T-helper 1 cell treated with Interleukin-12 subunit alpha and Interleukin-12 subunit beta and Interleukin-4 antibody, amounts not matched to agents 30 ng/mL and 1 ng/mL, for 36 hours (primary cell): ENCODE results near the gene APOB. TPM values are rescaled to one million over a fixed set of nuclear protein-coding genes. Genes with fewer than 3 reads are reported as not detected.

ENCODE experiments used
- intact Hi-C: fragments of 100-400 bp; cut with micrococcal nuclease; formaldehyde crosslinking; loops from one replicate; pipeline ENCODE4 v1.15.1; 2024
- total RNA-seq: library from RNA; stranded (reverse); gene quantifications from 2 replicates; pipeline ENCODE4 v1.2.3, GENCODE V29; 2022

APOB gene
- total RNA-seq, 1 donor from 2014 or later, result not detected

DNA sequence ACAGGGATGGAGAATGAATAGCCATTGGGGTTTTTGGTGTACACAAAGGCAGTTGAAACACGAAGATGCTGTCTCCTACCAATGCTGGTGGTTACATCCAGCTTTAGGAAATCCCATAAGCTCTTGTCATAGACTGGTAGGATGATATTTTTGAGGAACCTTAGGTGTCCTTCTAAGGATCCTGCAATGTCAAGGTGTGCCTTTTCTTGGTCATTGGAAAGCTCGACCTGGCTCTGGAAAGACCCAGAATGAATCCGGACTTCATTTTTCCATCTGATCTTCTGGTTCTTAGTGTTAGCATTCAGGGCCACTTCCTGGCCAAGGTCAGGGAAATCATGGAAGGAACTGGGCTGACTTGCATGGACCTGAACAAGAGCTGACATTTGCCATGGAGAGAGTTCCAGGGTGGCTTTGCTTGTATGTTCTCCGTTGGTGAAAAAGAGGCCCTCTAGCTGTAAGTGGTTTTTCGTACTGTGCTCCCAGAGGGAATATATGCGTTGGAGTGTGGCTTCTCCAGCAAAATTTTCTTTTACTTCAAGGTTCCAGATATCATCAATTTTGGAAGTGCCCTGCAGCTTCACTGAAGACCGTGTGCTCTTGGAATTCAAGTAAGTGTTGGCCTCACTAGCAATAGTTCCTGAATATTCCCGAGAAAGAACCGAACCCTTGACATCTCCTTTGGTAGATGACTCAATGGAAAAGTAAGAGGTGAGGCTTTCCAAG, 38.0 kb downstream of the APOB start:
- intact Hi-C loops, result no loop called here

DNA sequence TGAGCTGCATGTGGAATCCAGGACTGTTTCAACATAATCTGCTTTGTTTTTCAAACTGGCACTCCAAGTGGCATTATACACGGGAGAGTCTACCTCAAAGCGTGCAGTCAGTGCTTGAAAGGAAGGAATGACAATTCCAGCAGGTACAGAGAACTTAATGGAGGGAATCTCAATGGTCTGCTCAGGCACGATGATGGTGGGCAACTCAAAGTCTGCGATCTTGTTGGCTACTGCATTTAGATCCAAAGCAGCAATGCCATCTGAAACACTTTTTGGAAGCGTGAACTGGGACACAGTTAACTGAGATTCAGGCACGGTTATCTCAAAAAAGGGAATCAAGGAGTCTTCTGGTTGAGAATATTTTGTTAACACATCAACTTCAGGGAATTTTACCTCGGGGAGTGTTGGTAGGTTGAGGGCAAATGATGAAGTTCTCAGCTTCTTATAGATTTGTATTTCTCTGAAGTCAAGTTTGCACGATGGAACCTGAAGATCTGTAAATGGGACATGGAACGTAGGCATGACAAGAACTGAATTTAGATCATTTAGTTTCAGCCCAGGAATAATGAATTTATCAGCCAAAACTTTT, 38.7 kb downstream of the APOB start:
- intact Hi-C loops, result no loop called here

DNA sequence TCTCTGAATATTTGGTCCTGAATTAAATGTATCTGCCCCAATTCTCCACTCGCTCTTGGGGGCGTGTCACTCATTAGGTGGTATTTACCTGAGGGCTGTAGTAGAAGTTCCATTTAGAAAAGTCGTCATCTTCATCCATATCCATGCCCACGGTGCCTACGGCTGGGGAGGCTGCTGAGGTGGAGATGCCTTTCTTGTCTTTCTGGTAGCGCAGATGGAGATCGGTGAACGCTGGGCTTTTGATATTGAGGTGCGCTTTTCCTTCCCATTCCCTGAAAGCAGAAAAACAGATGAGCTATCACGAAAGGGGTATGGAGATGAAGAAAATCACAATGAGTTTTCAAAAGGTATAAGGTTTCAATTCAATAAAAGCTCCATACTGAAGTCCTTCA, 39.7 kb downstream of the APOB start:
- intact Hi-C loops, result no loop called here

DNA sequence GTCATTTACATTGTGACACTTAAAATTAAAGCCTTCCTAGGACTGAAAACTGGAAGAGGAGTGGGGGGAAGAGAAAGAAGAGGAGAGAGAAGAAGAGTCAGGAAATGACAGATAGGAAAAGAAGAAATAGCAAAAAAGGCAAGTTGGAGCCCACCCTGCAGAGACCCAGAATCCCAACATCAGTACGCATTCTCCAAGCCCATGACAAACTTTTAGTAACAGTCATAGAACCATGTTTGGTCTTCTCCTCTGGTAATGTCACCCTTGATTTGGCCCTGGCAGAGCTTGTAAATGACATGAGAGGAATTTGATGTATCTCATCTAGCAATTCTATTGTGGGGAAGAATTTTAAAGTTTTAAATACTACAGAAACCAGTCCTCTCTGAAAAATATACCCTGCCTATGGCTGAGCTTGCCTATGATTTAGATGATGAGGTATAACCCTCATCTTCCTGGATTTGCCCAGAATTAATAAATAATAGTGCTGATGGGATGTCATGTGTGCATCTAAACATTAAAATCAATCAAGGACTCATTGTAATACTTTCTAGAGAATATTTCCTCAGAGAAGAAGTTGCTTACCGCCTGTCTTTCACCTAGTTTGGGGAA, 40.2 kb downstream of the APOB start:
- intact Hi-C loops, result no loop called here

DNA sequence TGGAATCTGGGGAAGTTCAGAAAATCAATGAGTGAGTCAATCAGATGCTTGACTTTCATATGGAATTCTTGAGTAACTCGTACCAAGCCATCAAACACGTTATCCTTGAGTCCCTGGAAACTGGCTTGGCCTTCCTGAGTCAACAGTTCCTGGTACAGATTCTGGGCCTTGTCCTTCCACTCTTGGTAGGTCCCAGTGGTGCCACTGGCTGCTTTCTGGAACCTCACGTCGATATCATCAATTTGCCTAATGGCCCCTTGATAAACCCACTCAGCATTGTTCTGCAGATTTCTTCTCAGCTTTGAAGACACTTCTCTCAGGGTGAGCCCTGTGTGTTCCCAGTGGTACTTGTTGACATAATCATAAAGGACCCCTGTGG, 41.1 kb downstream of the APOB start:
- intact Hi-C loops, result no loop called here

DNA sequence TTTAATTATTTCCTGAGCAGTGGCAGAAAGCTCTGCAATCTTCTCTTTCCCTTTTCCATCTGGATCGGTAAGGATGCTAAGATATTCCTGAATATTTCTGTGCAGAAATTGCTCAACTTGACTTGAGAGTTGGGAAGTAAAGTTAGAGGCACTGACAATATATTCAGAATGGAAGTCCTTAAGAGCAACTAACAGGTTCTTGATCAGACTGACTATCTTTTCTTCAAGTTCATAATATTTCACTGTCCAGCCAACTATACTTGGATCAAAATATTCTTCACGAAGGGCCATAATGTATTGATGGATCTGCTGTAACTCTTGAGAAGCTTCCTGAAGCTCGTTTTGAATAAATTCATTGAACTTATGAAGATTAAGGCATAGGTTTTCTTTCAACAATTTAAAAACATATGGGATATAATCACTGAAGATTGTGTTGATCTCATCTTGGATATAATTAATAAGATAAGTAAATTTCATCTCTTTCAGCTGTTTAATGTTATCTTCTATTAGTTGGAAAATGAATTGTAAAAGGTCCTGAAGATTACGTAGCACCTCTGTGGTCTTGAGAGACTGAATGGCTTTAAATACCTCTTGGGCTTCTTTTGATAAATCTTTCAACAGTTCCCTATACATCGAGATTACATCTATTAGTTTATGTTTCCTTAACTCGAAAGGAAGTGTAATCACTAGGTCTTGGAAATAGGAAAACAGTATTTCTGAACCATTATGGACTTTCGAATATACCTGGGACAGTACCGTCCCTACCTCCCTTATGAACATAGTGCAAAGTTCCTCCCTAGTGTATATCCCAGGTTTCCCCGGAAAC, 41.7 kb downstream of the APOB start:
- intact Hi-C loops, result no loop called here

DNA sequence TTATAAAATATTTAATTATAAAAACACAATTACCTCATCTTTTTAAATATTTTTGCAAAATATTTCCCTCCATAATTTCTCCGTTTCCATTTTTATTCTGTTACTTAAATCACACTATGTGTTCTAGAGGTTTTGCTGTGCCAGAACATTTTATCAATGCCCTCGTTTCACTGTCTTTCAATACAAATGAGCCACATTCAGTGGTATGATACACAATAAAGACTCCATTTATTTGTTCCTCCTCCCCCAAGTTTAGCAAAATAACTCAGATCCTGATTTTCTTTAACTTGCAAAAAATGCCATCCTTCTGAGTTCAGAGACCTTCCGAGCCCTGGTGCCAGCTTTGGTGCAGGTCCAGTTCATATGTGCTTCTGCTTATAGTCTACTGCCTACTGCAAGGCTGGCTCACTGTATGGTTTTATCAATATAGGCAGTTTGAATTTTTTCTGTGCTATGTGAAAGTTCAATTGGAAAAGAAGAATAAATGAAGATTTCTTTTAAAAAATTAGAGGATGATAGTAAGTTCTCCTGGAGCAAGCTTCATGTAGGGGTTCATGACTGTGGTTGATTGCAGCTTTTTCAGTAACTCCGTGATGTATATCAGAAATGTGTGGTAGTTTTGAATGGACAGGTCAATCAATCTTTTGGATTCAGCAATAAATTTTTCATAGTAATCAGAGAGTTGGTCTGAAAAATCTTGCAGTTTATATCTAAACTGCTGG, 42.5 kb downstream of the APOB start:
- intact Hi-C loops, result no loop called here

DNA sequence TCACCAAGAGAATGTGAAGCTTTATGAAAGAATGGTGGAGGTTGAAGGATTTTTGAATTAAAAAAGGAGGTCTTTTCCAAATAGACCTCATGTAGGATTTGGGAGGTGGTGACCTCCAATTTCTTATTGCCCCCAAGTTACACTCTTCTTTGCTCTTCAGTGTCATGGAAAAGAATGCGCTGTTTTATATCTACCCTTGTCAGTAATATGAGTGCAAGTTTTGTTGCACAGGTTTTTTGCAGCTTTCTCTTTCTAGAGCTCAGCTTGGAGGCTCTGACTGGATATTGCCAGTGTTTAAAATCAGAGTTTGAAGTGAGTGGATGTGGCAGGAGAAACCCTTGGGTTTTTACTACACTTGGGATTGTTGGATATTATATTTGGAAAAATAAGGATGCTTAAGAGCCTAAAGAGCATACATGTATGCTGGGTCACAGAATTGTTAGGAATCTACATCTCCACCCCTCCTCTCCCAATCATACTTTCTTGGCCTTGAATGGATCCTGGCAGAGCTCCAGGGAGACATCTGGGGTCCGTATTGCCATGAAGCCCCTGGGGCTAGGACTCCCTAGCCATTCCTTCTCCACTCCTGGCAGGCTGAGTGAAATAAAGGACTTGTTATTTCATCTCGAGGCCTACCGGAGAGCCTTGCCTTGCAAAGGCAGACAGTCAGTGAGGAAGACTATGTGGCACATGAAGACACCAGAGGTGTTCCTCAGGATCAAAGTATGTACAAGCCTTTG, 43.8 kb downstream of the APOB start:
- intact Hi-C loops, result no loop called here

DNA sequence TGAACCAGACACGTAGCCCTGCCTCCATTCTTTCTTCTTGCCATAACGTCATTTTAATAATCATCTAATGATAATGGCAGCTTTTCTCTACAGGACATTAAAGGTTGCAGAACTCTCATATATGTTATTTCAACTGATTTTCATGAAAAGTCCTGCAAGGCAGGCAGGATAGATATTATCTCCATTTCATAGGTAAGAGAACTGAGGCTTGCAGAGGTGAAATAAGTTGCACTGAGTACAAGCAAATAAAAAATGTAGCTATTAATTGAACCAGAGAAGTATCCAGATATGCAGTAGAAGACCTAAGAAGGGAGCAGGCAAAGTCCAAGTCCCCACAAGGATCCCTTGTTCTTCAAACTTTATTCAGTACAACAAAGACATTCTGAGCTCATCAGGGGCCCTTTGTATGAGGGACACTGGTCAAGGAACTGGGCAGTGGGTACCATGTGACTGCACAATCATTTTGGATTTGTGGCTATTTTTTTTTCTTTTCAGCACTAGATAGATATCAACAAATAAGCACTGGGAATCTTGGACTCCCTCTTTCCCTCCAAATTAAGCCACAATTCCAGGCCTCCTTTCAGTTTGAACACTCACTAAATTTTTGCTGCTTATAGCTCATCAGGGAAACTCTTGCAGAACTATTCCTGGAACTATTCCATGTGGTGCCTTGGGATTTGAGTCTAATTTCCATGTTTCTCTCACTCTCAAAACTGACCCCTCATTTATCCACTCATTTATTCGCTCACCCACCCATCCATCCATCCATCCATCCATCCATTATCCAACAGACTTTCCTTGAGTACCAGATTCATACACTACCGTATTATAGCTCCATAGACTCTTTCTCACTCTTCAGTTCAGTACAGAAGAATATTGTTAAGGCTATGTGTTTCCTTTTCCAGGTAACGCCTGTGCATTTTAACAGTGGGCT, 44.6 kb downstream of the APOB start:
- intact Hi-C loops, result no loop called here

DNA sequence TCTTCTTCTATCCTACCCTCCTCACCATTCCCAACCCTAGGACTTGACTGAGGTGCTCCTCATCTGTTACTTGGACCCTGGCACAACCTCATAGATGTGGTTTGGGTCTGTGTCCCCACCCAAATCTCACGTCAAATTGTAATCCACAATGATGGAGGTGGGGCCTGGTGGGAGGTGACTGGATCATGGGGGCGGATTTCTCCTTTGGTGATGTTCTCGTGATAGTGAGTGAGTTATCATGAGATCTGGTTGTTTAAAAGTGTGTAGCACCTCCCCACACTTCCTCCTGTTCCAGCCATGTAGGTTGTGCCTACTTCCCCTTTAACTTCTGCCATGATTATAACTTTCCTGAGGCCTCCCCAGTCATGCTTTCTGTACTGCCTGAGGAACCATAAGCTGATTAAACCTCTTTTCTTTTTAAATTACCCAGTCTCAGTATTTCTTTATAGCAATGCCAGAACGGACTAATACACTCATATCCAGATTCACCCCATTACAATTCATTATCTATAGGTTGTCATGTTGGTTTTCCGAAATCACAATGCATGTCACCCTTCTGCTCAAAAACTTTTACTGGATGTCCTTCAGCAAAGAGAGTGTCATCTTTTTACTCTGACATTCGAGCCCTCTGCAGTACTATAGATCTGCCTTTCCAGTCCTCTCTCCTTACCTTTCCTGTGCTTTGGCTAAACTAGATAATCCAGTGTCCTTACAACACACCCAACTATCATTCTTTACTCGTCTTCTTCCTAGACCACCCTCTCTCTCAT, 45.7 kb downstream of the APOB start:
- intact Hi-C loops, result no loop called here

DNA sequence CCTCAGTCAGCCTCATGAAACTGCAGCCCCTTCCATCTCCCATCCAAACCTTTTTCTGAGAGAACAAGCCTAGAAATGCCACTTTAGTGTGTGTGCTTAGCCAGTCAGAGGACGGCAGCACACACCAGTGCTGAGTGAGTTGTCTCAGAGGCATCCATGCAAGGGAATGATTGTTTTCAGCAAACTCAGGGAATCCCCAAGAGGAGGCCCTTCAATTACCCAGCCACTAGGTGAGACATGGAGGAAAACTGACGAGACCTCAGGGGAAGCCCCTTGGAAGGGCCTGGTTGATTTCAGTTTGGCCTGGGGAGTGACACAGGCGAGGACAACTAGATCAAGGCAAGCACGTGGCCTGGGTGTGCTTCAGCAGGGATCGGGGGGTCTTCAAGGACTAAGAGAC, 49.7 kb downstream of the APOB start:
- intact Hi-C loops, result no loop called here

DNA sequence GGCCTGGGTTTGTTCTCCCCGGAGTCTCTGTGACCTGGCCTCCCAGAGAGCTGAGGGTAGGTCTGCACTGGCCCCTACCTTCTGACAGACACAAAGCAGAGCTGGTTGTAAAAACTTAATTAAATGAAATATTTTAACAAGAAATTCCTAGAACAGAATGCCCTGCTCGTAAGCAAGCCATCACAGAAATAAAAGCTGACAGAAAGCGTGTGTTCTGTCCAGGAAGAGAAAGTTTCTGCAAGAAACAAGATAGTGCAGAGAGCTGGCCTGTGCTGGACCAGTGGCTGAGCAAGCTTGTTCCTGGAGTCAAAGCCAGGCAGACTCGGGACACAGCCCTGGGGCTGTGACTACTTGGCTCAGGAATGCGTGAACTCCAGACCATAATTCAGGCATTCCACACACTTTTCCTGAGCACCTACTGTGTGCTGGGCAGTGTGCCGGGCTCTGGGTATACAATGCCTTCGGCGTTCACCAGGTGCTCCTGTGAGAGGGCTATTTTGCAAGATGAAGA, 51.6 kb downstream of the APOB start:
- intact Hi-C loops, result no loop called here

DNA sequence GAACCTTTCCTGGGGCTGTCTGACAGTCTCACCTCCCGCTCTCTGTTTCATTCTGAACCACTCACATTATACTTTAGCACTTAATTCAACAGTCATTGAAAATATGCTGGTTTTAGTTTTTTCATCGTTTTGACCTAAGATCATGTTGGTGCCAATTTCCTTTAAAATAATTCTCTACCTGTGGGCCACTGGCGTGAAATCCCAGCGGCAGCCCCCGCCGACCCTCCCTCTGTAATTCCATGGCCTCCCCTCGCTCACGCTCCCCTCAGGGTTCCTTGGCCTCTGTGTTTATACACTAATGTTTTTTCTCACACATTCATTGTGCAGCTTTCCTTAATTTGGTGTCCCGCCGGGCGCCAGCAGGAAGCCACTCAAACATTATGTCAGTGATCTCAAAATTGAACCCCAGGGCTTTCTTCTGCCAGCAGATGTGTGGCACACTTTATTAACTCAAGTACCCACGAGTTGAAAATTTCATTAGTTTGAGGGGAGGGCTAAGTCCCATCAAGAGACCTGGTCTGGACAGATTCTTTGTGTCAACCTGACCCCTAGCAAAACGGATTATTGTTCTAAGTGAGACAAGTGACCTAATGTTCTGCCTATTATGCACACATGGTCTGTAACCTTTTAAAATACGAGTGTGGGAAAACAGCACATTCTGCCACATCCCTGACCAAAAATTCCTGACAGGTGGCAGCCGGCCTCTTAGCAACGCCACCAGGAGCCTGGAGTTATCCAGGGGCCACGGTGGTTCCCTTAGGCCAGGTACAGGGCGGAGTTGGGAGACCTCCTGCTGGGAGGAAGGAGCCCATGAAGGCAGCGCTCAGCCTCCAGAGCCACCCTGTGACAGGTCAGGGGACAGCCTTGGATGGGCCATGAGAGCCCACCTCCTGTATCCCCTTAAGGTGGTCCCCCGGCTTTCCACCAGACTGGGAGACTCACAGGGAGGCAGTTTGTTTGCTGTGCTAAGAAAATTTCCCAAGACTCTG, 53.1 kb downstream of the APOB start:
- intact Hi-C loops, result no loop called here

DNA sequence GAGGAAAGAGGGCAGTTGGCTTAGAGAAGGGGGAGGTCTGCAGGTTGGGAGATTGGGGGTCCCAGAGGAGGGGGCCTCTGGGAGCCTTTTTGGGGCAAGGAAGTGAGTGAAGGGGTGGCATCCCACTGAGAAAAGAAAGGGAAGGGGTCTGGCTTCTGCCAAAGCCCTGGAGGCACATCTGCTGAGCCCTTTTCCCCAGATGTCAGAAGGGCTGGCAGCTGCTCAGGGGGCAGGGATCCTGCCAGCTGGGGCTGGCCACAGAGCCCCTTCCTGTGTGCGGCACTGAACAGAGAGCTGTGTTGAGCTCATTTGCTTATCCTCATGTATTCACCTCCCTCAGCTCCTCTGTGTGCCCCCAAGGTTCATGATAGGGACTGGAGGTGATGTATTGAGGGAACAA, 54.5 kb downstream of the APOB start:
- intact Hi-C loops, result no loop called here

DNA sequence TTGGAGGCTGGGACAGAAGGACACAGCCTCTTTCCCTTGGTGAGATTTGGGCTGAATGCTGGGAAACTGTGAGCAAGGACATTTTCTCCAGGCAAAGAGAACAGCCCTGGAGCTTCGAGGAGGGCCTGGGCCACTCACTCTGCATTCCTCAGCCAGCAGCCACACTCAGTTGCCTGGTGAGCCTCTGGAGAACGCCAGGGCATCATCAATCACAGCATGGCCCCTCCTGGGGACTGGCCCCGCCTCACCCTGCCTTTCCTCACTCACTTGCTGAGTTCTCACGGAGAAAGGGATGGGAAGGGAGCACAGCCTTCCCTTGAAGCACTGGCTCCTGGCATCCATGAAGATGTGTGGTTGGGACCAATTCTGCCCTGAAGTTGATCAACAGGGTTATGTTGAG, 55.0 kb downstream of the APOB start:
- intact Hi-C loops, result no loop called here

DNA sequence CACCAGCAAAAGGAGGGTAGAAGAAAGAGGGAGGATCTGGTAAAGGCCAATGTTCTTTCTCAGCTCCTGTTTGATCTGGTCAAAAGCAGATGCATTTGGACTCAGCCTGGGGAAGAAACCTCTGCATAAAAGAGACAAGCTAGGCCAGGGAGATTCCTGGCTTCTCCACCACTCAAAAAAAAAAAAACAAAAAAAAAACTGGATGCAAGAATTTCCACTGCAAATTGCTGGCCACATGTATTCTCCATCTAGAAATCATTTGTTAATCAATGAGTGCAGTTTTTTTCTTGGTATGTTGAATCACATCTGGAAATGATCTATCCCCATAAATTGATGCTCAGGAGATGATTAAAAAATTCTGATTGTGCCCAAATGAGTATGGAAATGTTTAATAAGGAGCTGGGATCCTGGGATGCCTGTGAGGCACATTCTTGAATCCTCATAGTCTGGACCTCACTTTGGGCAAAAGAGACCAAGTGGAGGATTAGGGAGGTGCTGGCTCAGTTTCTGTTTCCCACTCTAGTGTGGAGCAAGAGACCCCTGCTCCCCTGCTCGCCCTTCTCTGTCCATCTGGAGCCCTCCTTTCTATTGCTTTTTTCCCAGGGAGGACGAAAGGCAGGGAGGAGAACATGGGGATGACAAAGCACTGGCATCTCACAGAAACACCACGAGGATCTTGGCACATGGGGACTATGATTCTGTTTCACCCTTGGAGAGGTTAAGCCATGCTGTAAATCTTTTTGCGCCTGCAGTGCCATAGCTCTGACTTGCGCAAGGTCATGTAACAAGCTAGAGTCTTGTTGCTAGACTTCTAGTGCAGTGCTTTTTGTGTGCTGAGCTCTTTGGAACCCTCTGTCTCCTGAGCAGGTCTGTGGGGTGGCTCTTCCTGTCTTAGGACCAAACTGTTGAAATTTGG, 57.6 kb downstream of the APOB start:
- intact Hi-C loops, result no loop called here
